H1 (cell line): ENCODE results near the gene FBP1.

Source experiments
- BRCA1 ChIP-seq: IDR thresholded peaks from 2 replicates; pipeline ENCODE4 v1.6.1; 2012; ENCODE audit warnings: low read depth, low read length, improper control_type of control experiment
- CBX5 ChIP-seq: fragments of 300-800, 300-1000 bp; sonication (generic); IDR thresholded peaks from 2 replicates; pipeline ENCODE4 v1.7.1; 2016; ENCODE audit warnings: antibody characterized with exemption, low read length, low read depth
- CBX8 ChIP-seq: fragments of 300-800, 300-1000 bp; sonication (generic); IDR thresholded peaks from 2 replicates; pipeline ENCODE4 v1.7.1; 2016; ENCODE audit warnings: low read depth, low read length, borderline replicate concordance
- CEBPB ChIP-seq: IDR thresholded peaks from 2 replicates; pipeline ENCODE4 v1.6.1; 2012; ENCODE audit warnings: low read depth, low read length
- SIN3A ChIP-seq, 2 experiments: IDR thresholded peaks in 1 of 2; conservative IDR thresholded peaks in 1 of 2; 2 replicates each; pipeline ENCODE4 v1.6.1; 2011 to 2012; ENCODE audit warnings: low read length in 2 of 2, improper control_type of control experiment in 1 of 2, low read depth in 1 of 2, mild to moderate bottlenecking in 1 of 2
- SUZ12 ChIP-seq: fragments of 200-600 bp; sonication (generic); IDR thresholded peaks from 2 replicates; pipeline ENCODE4 v1.6.1; 2012; ENCODE audit warnings: mild to moderate bottlenecking, inconsistent platforms, low read length, moderate library complexity, mixed read lengths
- TAF1 ChIP-seq: IDR thresholded peaks from 2 replicates; pipeline ENCODE4 v1.6.1; 2011; ENCODE audit warnings: mild to moderate bottlenecking, low read depth, low read length
- ZNF274 ChIP-seq: IDR thresholded peaks from 2 replicates; pipeline ENCODE4 v1.7.0; 2012; ENCODE audit warnings: low read length, borderline replicate concordance; ENCODE audit errors: extremely low read depth
- TF ChIP-seq, protein P1 (sequence below), 3 experiments: IDR thresholded peaks; 1 replicate in 2 of 3; 2 replicates in 1 of 3; pipeline versions ENCODE4 v1.5.1 to v1.6.1; 2011; ENCODE audit warnings: low read length in 3 of 3, mild to moderate bottlenecking in 3 of 3, inconsistent platforms in 2 of 3, low read depth in 1 of 3, moderate library complexity in 1 of 3; ENCODE audit not compliant: insufficient read depth in 1 of 3; ENCODE audit errors: control extremely low read depth in 1 of 3
- TF ChIP-seq, protein P2 (sequence below): IDR thresholded peaks from 2 replicates; pipeline ENCODE4 v1.6.1; 2012; ENCODE audit warnings: inconsistent platforms

DNA sequence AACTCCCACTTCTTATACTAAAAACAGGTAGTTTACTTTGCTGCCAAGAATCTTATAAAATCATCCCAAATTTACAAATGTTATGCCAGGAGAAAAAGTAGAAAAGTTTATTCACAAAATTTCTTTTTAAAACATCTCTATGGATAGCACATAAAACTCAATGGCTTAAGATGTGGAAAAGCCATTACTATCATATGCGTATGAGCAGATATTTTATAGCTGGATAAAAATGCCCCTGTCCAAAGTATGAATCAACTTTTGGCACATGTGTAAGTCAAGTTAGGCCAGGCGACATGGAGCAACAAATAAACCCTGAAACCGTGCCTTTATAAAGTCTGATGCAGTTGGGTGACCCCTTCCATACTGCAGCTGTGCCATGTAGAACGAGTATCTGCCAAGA lies 38.6 kb upstream of the FBP1 start:
- TF ChIP-seq, protein P1, sequence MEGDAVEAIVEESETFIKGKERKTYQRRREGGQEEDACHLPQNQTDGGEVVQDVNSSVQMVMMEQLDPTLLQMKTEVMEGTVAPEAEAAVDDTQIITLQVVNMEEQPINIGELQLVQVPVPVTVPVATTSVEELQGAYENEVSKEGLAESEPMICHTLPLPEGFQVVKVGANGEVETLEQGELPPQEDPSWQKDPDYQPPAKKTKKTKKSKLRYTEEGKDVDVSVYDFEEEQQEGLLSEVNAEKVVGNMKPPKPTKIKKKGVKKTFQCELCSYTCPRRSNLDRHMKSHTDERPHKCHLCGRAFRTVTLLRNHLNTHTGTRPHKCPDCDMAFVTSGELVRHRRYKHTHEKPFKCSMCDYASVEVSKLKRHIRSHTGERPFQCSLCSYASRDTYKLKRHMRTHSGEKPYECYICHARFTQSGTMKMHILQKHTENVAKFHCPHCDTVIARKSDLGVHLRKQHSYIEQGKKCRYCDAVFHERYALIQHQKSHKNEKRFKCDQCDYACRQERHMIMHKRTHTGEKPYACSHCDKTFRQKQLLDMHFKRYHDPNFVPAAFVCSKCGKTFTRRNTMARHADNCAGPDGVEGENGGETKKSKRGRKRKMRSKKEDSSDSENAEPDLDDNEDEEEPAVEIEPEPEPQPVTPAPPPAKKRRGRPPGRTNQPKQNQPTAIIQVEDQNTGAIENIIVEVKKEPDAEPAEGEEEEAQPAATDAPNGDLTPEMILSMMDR (IDR thresholded peaks at IDR 0.05; ENCODE audit: control extremely low read depth in 1 of 3, insufficient read depth in 1 of 3, low read depth in 1 of 3, low read length in 3 of 3) = no peak
- TF ChIP-seq SUZ12 (no peak), SIN3A (conservative IDR thresholded peaks at IDR 0.05 in 1 of 2, IDR thresholded peaks at IDR 0.05 in 1 of 2; ENCODE audit: low read depth in 1 of 2, low read length in 2 of 2) (no peak), CBX5 (no peak), ZNF274 (no peak), CBX8 (no peak), CEBPB (no peak), BRCA1 (no peak), TAF1 (no peak)
- TF ChIP-seq, protein P2, sequence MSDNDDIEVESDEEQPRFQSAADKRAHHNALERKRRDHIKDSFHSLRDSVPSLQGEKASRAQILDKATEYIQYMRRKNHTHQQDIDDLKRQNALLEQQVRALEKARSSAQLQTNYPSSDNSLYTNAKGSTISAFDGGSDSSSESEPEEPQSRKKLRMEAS = no peak
